ENCODE results near the gene STX19. TPM values are rescaled to one million over a fixed set of nuclear protein-coding genes. Genes with fewer than 3 reads are reported as not detected.

The STX19 gene
- total and polyA plus RNA-seq, 2 donors (not counting 3 experiments of a cell fraction or from before 2014, with no cell fraction given): not detected

GRCh38 chr3:94012185-94012584 lies 16.2 kb downstream of the STX19 start:
- no peak for TF ChIP-seq POLR2A (IDR thresholded peaks at IDR 0.05; ENCODE audit: low read depth, low read length)
- peak; percentile 53 for TF ChIP-seq GATA2 (IDR thresholded peaks at IDR 0.05; ENCODE audit: insufficient read depth, insufficient read length, low read depth, low read length)
- Histone ChIP-seq H3K27me3 (ENCODE audit: control insufficient read depth in 2 of 2, insufficient read depth in 2 of 2, low read length in 2 of 2) (no peaks in the 10 kb centered on the region), H3K36me3 (ENCODE audit: control insufficient read depth in 2 of 2, extremely low read depth in 1 of 2, insufficient read depth in 2 of 2, low read length in 2 of 2) (no peaks in the 10 kb centered on the region), H3K9me3 (replicated peaks; ENCODE audit: control insufficient read depth, insufficient read depth, low read length) (no peaks in the 10 kb centered on the region), H3K4me3 (replicated peaks in 1 of 3; ENCODE audit: insufficient read depth in 1 of 3, low read depth in 1 of 3, low read length in 3 of 3) (no peak overlapping the region), H3K4me1 (ENCODE audit: control insufficient read depth, extremely low read depth, insufficient read depth, low read length) (peaks cover 6% of the 10 kb centered on the region), H3K79me2 (ENCODE audit: control insufficient read depth, insufficient read depth, low read length) (no peaks in the 10 kb centered on the region), H4K20me1 (replicated peaks; ENCODE audit: control insufficient read depth, extremely low read depth, insufficient read depth, low read length) (no peaks in the 10 kb centered on the region), H3K9me1 (replicated peaks; ENCODE audit: control insufficient read depth, extremely low read depth, insufficient read depth, low read length) (no peaks in the 10 kb centered on the region), H2AFZ (ENCODE audit: low read depth, low read length) (no peak overlapping the region), H3K4me2 (ENCODE audit: insufficient read depth, low read length) (peak overlapping the region; percentile 36), H3K27ac (ENCODE audit: insufficient read depth, low read depth, low read length) (no peak overlapping the region), H3K9ac (replicated peaks; ENCODE audit: extremely low read depth, insufficient read depth, low read length) (no peak overlapping the region)
- intact Hi-C loops (cut with micrococcal nuclease): no loop called here
- CTCF ChIA-PET: no interaction called here
- POLR2A ChIA-PET: no interaction called here
- FAIRE-seq (no peak), DNase-seq (ENCODE audit: low read depth, low spot score) (no peak)
- dilution Hi-C loops (cut with MboI; ENCODE audit: extremely low pct_ligation_motif_present, low sequenced_read_pairs): no loop called here
- no TSS peak for BruUV-seq (replicated peaks)

DNA sequence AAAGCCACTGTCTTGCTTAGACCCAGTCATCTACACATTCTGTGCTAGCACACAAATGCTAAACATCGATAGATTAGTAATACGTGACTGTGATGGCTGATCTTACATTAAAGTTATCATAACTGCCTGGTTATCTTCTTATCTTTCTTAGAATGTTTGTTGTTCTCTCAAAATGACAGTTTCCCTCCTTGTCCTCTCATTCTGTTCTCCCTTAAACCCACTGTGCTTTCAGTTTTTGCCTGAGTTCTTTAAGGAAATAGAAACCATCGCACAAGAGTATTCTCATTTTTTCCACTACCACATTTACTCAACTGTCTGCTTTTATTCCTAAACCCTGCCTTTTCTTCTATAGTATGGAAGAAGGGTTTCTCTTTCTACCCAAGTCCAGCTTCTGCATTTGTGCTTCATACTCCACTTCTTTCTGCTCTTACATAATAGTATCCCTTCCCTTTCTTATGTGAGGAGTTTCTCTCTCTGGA lies 17.1 kb downstream of the STX19 start:
- CTCF ChIA-PET: interaction anchor here (1.3 kb wide), 1 partner anchor 58 kb away, joined by 9 read pairs; no protein-coding TSS in a partner anchor
- Histone ChIP-seq H3K4me2 (ENCODE audit: insufficient read depth, low read length) (no peak overlapping the region), H4K20me1 (replicated peaks; ENCODE audit: control insufficient read depth, extremely low read depth, insufficient read depth, low read length) (no peaks in the 10 kb centered on the region), H3K9me3 (replicated peaks; ENCODE audit: control insufficient read depth, insufficient read depth, low read length) (no peaks in the 10 kb centered on the region), H3K27ac (ENCODE audit: insufficient read depth, low read depth, low read length) (no peak overlapping the region), H3K9ac (replicated peaks; ENCODE audit: extremely low read depth, insufficient read depth, low read length) (no peak overlapping the region), H3K9me1 (replicated peaks; ENCODE audit: control insufficient read depth, extremely low read depth, insufficient read depth, low read length) (no peaks in the 10 kb centered on the region), H2AFZ (ENCODE audit: low read depth, low read length) (no peak overlapping the region), H3K79me2 (ENCODE audit: control insufficient read depth, insufficient read depth, low read length) (no peaks in the 10 kb centered on the region), H3K27me3 (ENCODE audit: control insufficient read depth in 2 of 2, insufficient read depth in 2 of 2, low read length in 2 of 2) (no peaks in the 10 kb centered on the region), H3K4me3 (replicated peaks in 1 of 3; ENCODE audit: insufficient read depth in 1 of 3, low read depth in 1 of 3, low read length in 3 of 3) (no peak overlapping the region), H3K36me3 (ENCODE audit: control insufficient read depth in 2 of 2, extremely low read depth in 1 of 2, insufficient read depth in 2 of 2, low read length in 2 of 2) (no peaks in the 10 kb centered on the region), H3K4me1 (ENCODE audit: control insufficient read depth, extremely low read depth, insufficient read depth, low read length) (peaks cover 6% of the 10 kb centered on the region)
- dilution Hi-C loops (cut with MboI; ENCODE audit: extremely low pct_ligation_motif_present, low sequenced_read_pairs) (no loop called here), intact Hi-C loops (cut with micrococcal nuclease) (no loop called here)
- no peak for FAIRE-seq
- POLR2A ChIA-PET: no interaction called here
- TF ChIP-seq POLR2AphosphoS5 (IDR thresholded peaks at IDR 0.05; ENCODE audit: insufficient read depth, low read depth, low read length) (no peak), FOS (IDR thresholded peaks at IDR 0.05; ENCODE audit: borderline replicate concordance, insufficient read depth, low read length) (no peak), EZH2 (IDR thresholded peaks at IDR 0.05; ENCODE audit: borderline replicate concordance, low read depth, low read length, severe bottlenecking) (no peak), CTCF (IDR thresholded peaks at IDR 0.05; ENCODE audit: extremely low read depth in 1 of 2, insufficient read depth in 1 of 2, low read depth in 1 of 2, low read length in 2 of 2) (no peak), MAX (IDR thresholded peaks at IDR 0.05; ENCODE audit: insufficient read depth, insufficient read length) (no peak), GATA2 (IDR thresholded peaks at IDR 0.05; ENCODE audit: insufficient read depth, insufficient read length, low read depth, low read length) (no peak), JUN (IDR thresholded peaks at IDR 0.05; ENCODE audit: borderline replicate concordance, insufficient read depth, insufficient read length, low read depth) (no peak), MYC (IDR thresholded peaks at IDR 0.05; ENCODE audit: low read depth, low read length) (no peak), POLR2A (IDR thresholded peaks at IDR 0.05; ENCODE audit: low read depth, low read length) (no peak)
- BruUV-seq (replicated peaks): no TSS peak
- DNase-seq (ENCODE audit: low read depth, low spot score): no peak
